ENCODE results near the gene KIF20A.

GRCh38 chr5:138223532-138223931, 44.6 kb downstream of the KIF20A start:
- TF ChIP-seq PKNOX1 (IDR thresholded peaks at IDR 0.05) = no peak
- TF ChIP-seq FOXM1 (IDR thresholded peaks at IDR 0.05; ENCODE audit: borderline replicate concordance) = no peak
- no peak for TF ChIP-seq ARNT (IDR thresholded peaks at IDR 0.05)

Data from HEK293T (cell line).